Sigmoid colon (tissue), 7 donors: Measurements from ENCODE around the gene FBLIM1. TPM values are rescaled to one million over a fixed set of nuclear protein-coding genes. Genes with fewer than 3 reads are reported as not detected.

Experiments
- DNase-seq: peaks from one replicate; pipeline ENCODE4 v3.0.0-alpha.2; 2019
- H3K27ac ChIP-seq, 4 donors: fragments of 200-600 bp; sonication (generic); one replicate each; pipeline ENCODE4 v1.5.1; 2016 to 2019; ENCODE audit warnings: mild to moderate bottlenecking in 1 of 4
- H3K27me3 ChIP-seq, 3 donors: fragments of 200-600 bp; sonication (generic); one replicate each; pipeline ENCODE4 v1.5.1; 2019; ENCODE audit warnings: mild to moderate bottlenecking in 1 of 3
- H3K36me3 ChIP-seq, 4 donors: fragments of 200-600 bp; sonication (generic); one replicate each; pipeline ENCODE4 v1.5.1; 2016 to 2019
- H3K4me1 ChIP-seq, 4 donors: fragments of 200-600 bp; sonication (generic); one replicate each; pipeline ENCODE4 v1.5.1; 2017 to 2019
- H3K4me3 ChIP-seq, 4 donors: fragments of 200-600 bp; sonication (generic); one replicate each; pipeline ENCODE4 v1.5.1; 2017 to 2019; ENCODE audit warnings: mild to moderate bottlenecking in 2 of 4, moderate library complexity in 1 of 4
- H3K9me3 ChIP-seq, 4 donors: fragments of 200-600 bp in 3 of 4; sonication (generic) in 3 of 4; one replicate each; pipeline versions ENCODE4 v1.5.1 to v1.6.1; 2013 to 2019
- CTCF ChIP-seq, 4 experiments: fragments of 450-650 bp in 3 of 4; fragments of 200-600 bp in 1 of 4; IDR thresholded peaks; one replicate each; pipeline ENCODE4 v1.5.1; 2016 to 2019; ENCODE audit warnings: antibody characterized with exemption in 4 of 4, mild to moderate bottlenecking in 3 of 4, moderate library complexity in 2 of 4
- EP300 ChIP-seq, 4 donors: sonication (generic); formaldehyde crosslinking; IDR thresholded peaks; one replicate each; pipeline ENCODE4 v1.6.1; 2017; ENCODE audit warnings: antibody characterized with exemption in 4 of 4
- POLR2A ChIP-seq, 2 donors: fragments of 450-650 bp; IDR thresholded peaks; one replicate each; pipeline ENCODE4 v1.6.1; 2016; ENCODE audit warnings: antibody characterized with exemption in 2 of 2, mild to moderate bottlenecking in 2 of 2, moderate library complexity in 2 of 2
- POLR2AphosphoS5 ChIP-seq, 4 donors: sonication (generic); formaldehyde crosslinking; IDR thresholded peaks; one replicate each; pipeline ENCODE4 v1.6.1; 2017; ENCODE audit warnings: antibody characterized with exemption in 4 of 4
- WGBS, 2 donors: extraction: QIAGEN DNeasy Blood & Tissue Kit; methylation state at CpG; one replicate each; pipeline ENCODE4 v1.1.7; 2013; 5-methylcytosine and 5-hydroxymethylcytosine counted together
- intact Hi-C: fragments of 100-400 bp; cut with DNase I; formaldehyde crosslinking; loops from one replicate; pipeline ENCODE4 v1.15.1; 2023
- polyA plus RNA-seq, 3 donors: library from polyadenylated mRNA; stranded (reverse); fragments of 200-250 nt; gene quantifications; one replicate each; pipeline ENCODE4 v1.2.3, GENCODE V29; 2013
- total RNA-seq, 4 donors: library from RNA; depleted of rRNA; stranded (reverse); fragments of >200 nt; gene quantifications; one replicate each; pipeline ENCODE4 v1.1.0, GENCODE V29; 2016
- donor health status: healthy with polysubstance abuse.
- donor health status: Bipolar disorder and iron deficiency.
- donor health status: healthy.

FBLIM1 gene
- total and polyA plus RNA-seq, 7 donors, result 28.1 to 227 (median 53.2) TPM

- DNase-seq, result no peak
- 88 to 90% methylated on average over 16 of the region's 16 CpGs for WGBS, 2 donors
- TF ChIP-seq EP300 (IDR thresholded peaks at IDR 0.05) (no peak), POLR2A (IDR thresholded peaks at IDR 0.05) (no peak), CTCF (IDR thresholded peaks at IDR 0.05) (no peak), POLR2AphosphoS5 (IDR thresholded peaks at IDR 0.05) (no peak)
- no peak overlapping the region for H3K27ac ChIP-seq
- intact Hi-C loops, result no loop called here
- H3K27me3 ChIP-seq, result no peaks in the 10 kb centered on the region
- peaks cover 0 to 13% (median 2%) of the 10 kb centered on the region in 4 donors for H3K4me1 ChIP-seq
- H3K36me3 ChIP-seq, result peaks cover 0 to 9% (median 4%) of the 10 kb centered on the region in 4 donors
- H3K9me3 ChIP-seq, result no peaks in the 10 kb centered on the region
- no peak overlapping the region for H3K4me3 ChIP-seq
Measured at GRCh38 chr1:15739259-15739658, 19.3 kb upstream of the FBLIM1 start.

GRCh38 chr1:15739745-15740144, 18.9 kb upstream of the FBLIM1 start:
- Histone ChIP-seq H3K9me3 (no peaks in the 10 kb centered on the region), H3K27me3 (no peaks in the 10 kb centered on the region), H3K27ac (no peak overlapping the region), H3K4me1 (peaks cover 0 to 13% (median 2%) of the 10 kb centered on the region in 4 donors), H3K36me3 (peaks cover 0 to 4% (median 1%) of the 10 kb centered on the region in 4 donors), H3K4me3 (no peak overlapping the region)
- TF ChIP-seq POLR2AphosphoS5 (IDR thresholded peaks at IDR 0.05) (no peak), CTCF (IDR thresholded peaks at IDR 0.05) (no peak), POLR2A (IDR thresholded peaks at IDR 0.05) (no peak), EP300 (IDR thresholded peaks at IDR 0.05) (no peak)
- no peak for DNase-seq
- intact Hi-C loops, result loop anchor here (2.0 to 5.0 kb wide), 2 partner anchors 55 to 142 kb away; partner anchors contain the start of gene PLEKHM2
- WGBS, 2 donors, result 90 to 93% methylated on average over 7 of the region's 7 CpGs

GRCh38 chr1:15740924-15741850, 17.4 kb upstream of the FBLIM1 start:
- no peak overlapping the region for H3K4me3 ChIP-seq
- peaks cover 0 to 5% (median 1%) of the 10 kb centered on the region in 4 donors for H3K4me1 ChIP-seq
- DNase-seq, result peak; percentile 91
- H3K27ac ChIP-seq, result no peak overlapping the region
- peak in 1 of 4 donors; percentile 15 for TF ChIP-seq POLR2AphosphoS5 (IDR thresholded peaks at IDR 0.05)
- TF ChIP-seq CTCF (IDR thresholded peaks at IDR 0.05), result peak; percentile 77 to 93 (median 84)
- peak in 1 of 2 donors; percentile 27 for TF ChIP-seq POLR2A (IDR thresholded peaks at IDR 0.05)
- no peak for TF ChIP-seq EP300 (IDR thresholded peaks at IDR 0.05)
- no peaks in the 10 kb centered on the region for H3K9me3 ChIP-seq
- no peaks in the 10 kb centered on the region for H3K36me3 ChIP-seq
- no peaks in the 10 kb centered on the region for H3K27me3 ChIP-seq
- 14 to 46% methylated on average over 27 of the region's 27 CpGs for WGBS, 2 donors
- intact Hi-C loops, result loop anchor here (2.0 to 5.0 kb wide), 2 partner anchors 56 to 144 kb away; partner anchors contain the start of gene PLEKHM2

GRCh38 chr1:15742339-15742801, 16.2 kb upstream of the FBLIM1 start, which contains the start of gene TMEM82:
TSS of gene TMEM82 (plus strand) at chr1:15742499. CDS start at chr1:15742560, 61 bp downstream.
- no peaks in the 10 kb centered on the region for H3K9me3 ChIP-seq
- H3K36me3 ChIP-seq, result no peaks in the 10 kb centered on the region
- WGBS, 2 donors, result 9 to 38% methylated on average over 14 of the region's 14 CpGs
- DNase-seq, result no peak
- H3K4me1 ChIP-seq, result peaks cover 0 to 5% (median 0%) of the 10 kb centered on the region in 4 donors
- no peak within 1 kb of the TSS for H3K4me3 ChIP-seq
- intact Hi-C loops, result loop anchor here (5.0 kb wide), 1 partner anchor 145 kb away; no protein-coding TSS in a partner anchor
- no peaks in the 10 kb centered on the region for H3K27me3 ChIP-seq
- H3K27ac ChIP-seq, result no peak within 1 kb of the TSS
- TF ChIP-seq POLR2A (IDR thresholded peaks at IDR 0.05) (peak in 1 of 2 donors; percentile 23), EP300 (IDR thresholded peaks at IDR 0.05) (no peak)
